HS-5 (cell line): ENCODE data around the gene PHF8.

ENCODE experiments used
- DNase-seq: peaks from one replicate; pipeline ENCODE4 v3.0.0-alpha.2; 2012; ENCODE audit warnings: low read depth

The PHF8 gene

GRCh38 chrX:54012830-54013500, 31.3 kb downstream of the PHF8 start:
- no peak for DNase-seq

GRCh38 chrX:54007682-54008081, 36.6 kb downstream of the PHF8 start:
- DNase-seq: no peak

GRCh38 chrX:53997724-53998123, 46.5 kb downstream of the PHF8 start:
- DNase-seq: no peak

GRCh38 chrX:53992589-53992988, 51.7 kb downstream of the PHF8 start:
- DNase-seq: no peak

- DNase-seq: no peak
Measured at GRCh38 chrX:53990171-53990570, 54.1 kb downstream of the PHF8 start.

GRCh38 chrX:53984895-53985294, 59.4 kb downstream of the PHF8 start:
- DNase-seq: no peak

- DNase-seq: no peak
Measured at GRCh38 chrX:53974529-53974928, 69.7 kb downstream of the PHF8 start.

GRCh38 chrX:53969540-53969939, 74.7 kb downstream of the PHF8 start:
- no peak for DNase-seq

GRCh38 chrX:53950130-53950733, 94.0 kb downstream of the PHF8 start:
- no peak for DNase-seq

- no peak for DNase-seq
Measured at GRCh38 chrX:53940180-53940579, 104.1 kb downstream of the PHF8 start.

- DNase-seq: no peak
Measured at GRCh38 chrX:53939127-53939526, 105.1 kb downstream of the PHF8 start.

GRCh38 chrX:53930515-53931380, 113.5 kb downstream of the PHF8 start:
- DNase-seq: no peak

GRCh38 chrX:53926030-53926429, 118.2 kb downstream of the PHF8 start:
- DNase-seq: no peak

- no peak for DNase-seq
Measured at GRCh38 chrX:53918702-53919101, 125.6 kb downstream of the PHF8 start.

GRCh38 chrX:53900623-53901022, 143.7 kb downstream of the PHF8 start:
- DNase-seq: no peak

GRCh38 chrX:53895270-53895669, 149.0 kb downstream of the PHF8 start:
- no peak for DNase-seq
